DMS153 treated with DMSO at 0.1 percent for 48 hours (cell line): ENCODE results near the gene FYB2.

Experiments used
- DNase-seq: peaks from one replicate; lab custom pipeline; 2025; ENCODE audit not compliant: unreplicated experiment; lab: John Stamatoyannopoulos, UW

The FYB2 gene

DNA sequence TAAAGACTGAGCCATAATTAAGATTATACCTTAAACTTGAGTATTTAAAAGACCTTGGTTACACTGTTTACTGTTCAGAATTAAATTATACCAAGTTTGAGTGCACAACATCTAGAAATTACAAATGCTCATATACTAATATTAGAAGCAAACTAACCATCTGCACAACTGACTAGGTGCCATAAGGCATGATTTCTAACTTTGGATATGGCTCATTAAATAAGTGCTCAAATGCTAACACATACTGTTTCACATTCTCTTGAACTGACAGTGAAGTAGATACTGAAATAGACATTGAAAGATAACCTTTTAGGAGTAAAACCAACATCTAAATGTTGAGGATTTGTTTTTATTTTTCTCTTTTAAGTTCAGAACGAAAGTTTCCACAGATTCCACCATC is 100.0 kb downstream of the FYB2 start:
- DNase-seq: no peak

DNA sequence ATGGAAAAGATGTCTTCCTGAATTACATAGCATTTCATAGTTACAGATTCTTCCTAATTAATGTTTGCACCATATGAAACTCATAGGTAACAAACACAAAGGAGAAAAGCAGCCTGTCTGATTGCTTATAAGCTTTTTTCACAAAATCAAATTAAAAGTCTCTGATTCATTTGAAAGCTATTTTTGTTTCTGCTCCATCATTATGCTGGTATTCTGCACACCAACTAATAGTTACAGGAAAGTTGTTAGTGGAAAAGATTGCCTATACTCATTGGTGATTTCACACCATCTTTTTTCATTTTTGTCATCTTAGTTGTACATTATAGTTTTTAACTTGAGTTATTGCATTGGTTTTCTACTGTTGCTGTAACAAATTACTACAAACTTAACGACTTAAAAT is 104.0 kb downstream of the FYB2 start:
- no peak for DNase-seq

DNA sequence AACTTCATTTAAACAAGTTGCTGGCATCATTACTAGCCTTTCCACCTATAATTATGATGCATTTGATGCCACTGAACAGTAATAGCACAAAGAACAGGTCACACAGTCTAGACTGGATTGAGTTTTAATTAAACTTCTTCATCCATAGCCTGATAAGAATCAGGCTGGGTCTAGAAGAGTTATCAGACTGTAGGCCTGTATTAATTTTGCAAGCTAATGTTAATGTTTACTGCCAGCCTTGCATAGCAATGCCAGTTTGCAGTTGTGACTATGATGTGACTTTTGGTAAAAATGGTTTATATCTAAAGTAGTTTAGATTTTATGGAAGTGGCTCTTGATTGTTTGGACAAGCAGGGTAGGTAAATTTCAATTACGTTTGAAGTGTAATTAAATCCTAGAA is 106.1 kb downstream of the FYB2 start:
- no peak for DNase-seq

DNA sequence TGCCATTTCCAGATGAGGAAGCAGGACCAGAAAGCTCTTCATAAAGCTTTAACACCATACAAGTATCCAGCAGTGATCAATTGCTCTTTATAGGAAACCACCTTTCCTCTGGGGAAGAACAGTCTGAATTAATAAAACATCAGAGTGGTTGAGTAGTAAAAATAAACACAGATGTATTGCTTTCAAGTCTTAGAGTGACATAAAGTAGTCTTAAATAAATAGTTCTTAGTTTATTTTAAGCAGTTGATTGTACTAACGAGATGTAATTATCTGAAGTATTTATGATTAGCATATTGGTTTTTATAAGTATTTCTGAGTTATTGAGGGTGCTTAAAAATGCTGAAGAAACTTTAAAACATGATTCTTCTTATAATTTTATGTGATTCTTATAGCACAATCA is 107.1 kb downstream of the FYB2 start:
- no peak for DNase-seq

DNA sequence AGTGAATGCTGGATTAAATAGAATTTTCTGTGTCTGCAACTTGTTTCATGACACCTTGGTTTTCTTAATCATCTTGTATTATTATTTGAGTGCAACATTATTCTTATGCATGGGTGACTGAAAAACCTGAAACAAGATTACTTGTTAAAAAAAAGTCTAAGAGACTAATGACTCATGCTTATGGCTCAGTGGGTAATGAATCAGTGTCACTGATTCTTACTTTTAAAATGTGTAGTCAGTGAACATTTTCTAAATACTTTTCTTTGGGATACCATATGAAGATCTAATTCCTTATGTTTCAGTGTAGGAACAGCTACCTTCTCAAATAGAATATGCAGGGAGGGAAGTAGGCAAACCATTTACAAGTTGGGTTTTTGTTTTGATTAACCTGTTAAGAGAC is 108.6 kb downstream of the FYB2 start:
- DNase-seq: no peak

DNA sequence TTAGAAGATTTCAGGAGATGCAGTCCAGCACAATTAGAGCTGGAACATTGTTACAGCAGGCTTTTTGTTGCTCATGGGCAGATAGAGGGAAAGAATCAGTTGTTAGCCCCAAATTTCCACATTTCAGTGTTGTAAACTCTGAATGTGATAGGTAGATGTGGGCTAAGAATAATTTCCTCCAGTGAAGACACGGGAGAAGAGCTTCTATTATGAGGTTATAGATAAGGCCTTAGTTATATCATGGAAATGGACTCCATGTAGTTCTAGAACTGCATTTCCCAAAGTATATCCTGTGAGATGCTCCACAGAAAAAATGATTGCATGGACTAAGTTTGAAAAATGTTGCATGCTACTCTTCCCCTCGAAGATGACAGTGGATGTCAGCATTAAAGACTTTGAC is 109.2 kb downstream of the FYB2 start:
- no peak for DNase-seq

DNA sequence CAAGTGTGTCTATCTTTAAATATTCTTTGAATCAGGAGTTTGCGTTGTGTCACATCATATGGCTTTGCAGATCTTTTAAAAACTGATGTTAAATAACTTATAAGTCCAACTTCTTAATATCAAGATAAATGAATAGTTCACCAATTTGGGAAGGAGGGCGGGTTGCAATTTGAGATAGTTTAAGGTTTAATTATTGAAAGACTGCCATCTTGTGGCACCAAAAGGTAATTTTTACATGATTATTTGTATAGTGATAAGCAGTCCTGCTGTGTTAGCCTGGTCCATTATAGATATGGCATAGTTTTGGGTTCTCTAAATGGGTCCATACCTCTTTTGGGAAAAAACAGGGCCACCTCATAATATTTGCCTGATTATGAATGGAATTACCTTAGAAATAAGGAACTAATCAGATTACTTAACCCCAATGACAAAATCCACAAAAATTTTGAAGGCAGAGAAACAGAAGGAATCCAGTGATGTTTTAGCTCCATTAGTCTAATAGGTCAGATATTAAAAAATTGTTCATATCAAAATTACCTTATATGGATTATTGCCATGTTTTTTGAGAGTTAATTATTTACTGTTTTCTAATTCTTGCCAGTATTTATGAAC is 109.8 kb downstream of the FYB2 start:
- DNase-seq: peak; percentile 74

DNA sequence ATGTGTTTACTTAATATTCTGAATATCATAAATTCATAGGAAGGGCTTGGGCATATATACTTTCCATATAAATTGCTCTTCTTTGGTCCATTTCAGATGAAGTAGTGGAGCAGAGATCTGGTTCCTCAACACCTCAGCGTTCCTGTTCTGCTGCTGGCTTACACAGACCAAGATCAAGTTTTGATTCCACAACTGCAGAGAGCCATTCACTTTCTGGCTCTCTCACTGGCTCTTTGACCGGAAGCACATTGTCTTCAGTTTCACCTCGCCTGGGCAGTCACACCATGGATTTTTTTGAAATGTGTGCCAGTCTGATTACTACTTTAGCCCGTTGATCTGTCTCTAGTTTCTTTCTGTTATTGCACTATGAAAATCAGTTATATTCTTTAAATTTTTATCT is 111.8 kb downstream of the FYB2 start:
- DNase-seq: no peak

DNA sequence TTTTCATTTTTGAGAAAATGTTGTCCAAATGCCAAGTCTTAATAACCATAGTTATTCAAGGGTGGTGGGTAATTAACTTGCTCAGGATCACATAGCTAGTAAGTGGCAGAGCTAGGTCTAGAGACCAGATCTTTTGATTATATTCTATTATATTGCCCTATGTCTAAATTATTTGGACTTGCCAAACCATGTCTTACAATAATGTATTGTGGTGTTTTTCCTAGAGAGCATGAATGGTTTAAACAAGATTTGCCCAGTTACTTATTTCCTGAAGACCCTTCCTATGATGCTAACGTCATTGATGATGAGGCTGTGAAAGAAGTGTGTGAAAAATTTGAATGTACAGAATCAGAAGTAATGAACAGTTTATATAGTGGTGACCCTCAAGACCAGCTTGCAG is 115.5 kb downstream of the FYB2 start:
- no peak for DNase-seq

DNA sequence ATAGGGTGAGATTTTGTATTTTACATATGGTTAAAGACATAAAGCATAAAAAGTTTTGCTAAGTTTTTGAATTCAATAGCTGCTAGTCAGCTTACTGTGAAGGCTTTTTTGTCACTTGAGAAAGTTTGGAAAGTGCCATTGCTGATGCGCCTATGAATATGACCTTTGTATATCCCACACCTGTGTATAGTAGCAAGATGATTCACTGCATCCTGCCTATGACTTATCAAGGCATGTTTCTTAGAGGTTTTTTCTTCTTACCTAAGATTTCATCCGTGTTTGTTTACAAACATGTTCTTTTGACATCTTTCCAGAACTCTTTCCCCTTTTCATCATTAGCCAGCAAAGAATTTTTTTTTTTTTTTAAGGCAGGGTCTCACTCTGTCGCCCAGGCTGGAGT is 122.5 kb downstream of the FYB2 start:
- no peak for DNase-seq

DNA sequence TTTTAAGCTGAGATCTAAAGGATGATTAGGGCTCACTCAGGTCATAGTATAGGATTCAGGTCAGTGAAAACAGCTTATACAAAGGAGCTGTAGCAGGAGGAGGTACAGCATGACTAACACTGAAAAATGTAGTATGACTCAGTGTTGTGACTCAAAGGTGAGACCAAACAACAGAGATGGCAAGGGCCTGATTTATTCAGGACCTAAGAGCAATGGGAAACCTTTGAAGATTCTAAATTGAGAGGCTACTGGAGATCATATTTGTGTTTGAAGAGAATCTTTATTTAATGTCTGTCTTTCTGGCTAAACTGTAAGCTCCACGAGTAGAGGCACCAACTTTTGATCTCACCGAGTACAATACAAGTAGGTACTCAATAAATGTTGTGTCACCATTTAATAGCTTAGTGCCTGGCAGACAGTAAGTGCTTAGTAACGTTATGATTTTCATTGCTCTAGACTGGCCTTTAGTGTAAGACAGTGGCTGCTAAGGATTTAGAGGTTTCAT is 130.6 kb downstream of the FYB2 start:
- no peak for DNase-seq

DNA sequence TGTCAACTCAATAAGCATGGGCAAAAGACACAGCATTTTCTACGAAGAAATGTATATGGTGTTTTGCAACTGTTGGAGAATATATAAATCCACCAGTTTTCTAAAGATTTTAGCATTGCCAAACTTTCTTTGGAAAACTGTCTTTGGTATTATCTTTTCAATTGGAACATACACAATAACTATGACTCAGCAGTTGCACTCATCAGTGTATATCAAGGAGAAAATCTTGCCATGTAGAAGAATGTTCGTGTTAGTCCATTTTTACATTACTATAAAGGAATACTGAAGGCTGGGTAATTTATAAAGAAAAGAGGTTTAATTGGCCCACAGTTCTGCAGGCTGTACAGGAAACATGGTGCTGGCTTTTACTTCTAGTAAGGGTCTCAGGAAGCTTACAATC is 133.0 kb downstream of the FYB2 start:
- no peak for DNase-seq

DNA sequence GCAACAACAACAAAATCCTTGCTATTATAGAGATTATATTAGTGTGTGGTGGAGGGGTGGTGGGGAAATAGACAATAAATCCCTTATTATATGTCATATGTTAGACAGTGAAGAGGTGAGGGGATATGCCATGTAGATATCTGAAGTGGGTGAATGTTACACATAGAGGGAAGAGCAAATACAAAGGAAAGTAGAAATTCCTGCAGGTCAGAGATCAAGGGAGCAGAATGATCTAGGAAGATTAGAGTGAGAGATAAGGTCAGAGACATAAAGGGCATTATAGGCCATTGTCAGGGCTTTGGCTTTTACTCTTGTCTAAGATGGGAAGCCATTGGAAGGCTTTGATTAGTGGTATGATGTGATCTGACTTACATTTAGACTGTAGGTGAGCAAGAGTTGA is 135.6 kb downstream of the FYB2 start:
- no peak for DNase-seq

DNA sequence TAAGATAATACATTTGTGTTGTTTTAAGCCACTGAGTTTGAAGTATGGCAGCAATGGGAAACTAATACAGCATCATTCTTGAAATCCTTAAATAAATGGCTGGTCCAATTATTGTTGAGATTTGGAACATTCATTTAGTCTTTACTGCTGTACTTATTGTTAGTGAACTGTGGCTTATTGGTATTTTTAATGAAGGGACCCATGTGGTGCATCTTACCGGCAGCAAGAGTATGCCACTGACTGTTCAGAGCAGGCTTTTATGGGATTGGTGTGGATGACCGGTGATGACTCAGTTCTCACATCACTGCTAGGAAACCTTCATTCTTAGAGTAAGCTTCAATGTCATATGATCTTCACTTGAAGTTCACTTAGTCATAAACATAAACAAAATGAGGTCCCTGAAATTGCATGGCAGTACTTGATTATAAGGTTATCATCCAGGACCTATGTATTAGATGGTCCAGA is 142.6 kb downstream of the FYB2 start:
- no peak for DNase-seq

DNA sequence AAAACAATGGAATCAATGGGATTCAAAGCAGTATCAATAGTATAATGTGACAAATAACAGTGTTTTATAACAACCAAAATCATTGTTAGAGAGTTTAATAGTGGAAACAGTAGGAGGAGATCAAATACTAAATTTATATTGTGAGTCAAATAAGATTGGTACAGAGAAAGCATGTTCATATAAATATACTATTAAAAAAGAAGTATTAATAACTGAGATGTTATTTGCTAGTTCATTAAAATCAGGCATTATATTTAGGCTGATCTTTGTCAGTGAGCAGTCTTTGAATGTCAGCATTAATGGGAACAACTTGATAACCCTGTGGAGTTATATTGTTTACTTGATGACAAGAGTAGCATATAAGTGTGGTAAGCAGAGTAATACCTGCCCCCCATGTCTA is 143.4 kb downstream of the FYB2 start:
- DNase-seq: no peak

DNA sequence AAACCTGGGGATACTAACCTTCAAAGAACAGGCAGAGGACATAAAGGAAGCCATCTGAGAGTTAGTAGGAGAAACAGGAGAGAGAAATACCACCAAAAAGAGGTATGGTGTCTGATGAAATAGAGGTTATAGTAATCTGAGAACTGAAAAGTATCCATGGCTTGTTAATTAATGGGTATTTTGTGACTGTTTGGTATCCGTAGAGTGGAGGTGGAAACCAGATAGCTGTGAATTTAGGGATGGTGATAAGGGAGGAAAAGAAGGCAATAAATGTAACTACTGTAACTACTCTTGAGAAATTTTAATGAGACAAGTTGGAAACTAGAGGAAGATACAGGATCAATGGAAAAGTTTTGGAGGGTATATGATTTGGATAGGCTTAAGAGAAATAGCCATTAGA is 146.6 kb downstream of the FYB2 start:
- DNase-seq: no peak

DNA sequence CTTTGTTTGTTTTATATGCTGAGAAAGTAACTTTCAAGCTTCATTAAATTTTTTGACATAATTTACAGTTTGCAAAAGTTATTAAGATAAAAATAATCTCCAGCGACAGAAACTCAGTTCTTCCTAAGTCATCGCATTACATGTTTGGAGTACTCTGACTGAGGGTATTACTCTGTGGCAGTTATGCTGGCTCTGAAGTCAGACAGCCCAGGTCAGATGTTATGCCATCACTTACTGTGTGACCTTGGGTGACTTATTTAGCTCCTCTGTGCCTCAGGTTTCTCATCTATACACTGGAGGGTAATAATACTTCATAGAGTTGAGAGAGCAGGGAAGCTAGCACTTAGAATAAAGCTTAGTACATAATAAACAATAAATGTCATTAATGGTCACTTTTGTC is 147.7 kb downstream of the FYB2 start:
- no peak for DNase-seq

DNA sequence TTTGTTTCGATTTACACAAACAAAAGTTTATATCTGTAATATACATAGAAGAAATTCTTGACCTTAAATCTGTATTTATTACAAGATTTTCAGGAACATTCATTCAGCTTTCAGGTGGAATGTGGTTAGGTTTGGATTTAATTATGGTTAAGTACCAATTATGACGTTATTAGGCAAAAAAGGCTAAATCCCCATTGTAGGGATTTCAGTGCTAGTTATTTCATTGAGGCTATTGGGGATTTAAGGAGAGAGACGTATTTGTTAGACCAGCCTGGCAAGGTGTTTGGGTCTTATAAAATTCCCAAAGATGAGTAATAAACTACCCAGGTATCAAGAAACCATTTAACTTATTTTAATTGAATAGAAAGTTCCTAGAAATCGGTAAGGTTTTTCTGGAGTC is 148.1 kb downstream of the FYB2 start:
- no peak for DNase-seq

DNA sequence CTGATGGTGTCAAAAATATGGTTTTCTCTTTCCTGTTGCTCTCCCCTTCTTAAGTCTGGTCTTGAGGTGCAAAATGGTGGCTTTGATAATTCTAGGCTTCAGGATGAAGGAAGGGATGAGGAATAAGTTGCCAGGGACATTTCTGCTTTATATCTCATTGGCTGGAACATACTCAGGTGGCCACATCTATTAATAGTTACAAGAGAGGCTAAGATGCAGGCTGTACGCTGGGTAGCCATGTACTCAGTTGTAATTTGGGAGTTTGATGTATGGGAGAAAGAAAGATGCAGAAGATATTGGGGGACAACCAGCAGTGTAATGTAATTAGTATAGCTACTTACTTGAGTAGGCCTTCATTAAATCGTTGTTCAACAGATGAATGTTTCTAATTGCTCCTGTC is 148.9 kb downstream of the FYB2 start:
- DNase-seq: no peak
